ENCODE measurements around the gene RETREG1.

DNA sequence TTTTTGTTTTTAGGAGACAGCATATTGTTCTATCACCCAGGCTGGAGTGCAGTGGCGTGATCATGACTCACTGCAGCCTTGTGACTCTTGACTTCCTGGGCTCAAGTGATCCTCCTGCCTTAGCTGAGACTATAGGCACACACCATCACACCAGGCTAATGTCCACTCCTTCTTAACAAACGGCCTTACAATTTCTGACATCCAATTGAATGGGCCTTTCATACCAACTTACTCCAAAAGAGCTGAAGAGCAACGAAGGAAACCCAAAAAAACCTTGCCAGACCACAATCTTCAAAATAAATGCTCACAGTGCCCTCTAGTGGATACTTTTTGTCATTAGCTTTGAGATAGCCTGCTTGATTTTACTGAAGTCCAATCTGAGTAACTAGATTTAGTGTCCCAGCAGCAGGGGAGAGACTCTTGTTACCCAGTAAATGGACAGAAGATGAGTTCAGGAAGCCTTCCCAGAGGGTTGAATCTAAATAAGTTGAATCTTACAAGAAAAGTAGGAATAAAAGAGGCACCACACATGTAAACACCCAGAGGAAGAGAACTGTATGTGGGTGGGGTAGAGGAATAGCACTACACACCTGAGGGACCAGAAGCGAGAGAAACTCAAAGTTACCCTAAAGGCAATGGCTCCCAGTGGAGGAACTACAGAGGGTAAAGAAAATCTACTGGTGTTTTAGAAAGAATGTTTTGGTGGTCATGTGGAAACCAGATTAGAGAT is 160.5 kb downstream of the RETREG1 start:
- TF ChIP-seq, protein P1, sequence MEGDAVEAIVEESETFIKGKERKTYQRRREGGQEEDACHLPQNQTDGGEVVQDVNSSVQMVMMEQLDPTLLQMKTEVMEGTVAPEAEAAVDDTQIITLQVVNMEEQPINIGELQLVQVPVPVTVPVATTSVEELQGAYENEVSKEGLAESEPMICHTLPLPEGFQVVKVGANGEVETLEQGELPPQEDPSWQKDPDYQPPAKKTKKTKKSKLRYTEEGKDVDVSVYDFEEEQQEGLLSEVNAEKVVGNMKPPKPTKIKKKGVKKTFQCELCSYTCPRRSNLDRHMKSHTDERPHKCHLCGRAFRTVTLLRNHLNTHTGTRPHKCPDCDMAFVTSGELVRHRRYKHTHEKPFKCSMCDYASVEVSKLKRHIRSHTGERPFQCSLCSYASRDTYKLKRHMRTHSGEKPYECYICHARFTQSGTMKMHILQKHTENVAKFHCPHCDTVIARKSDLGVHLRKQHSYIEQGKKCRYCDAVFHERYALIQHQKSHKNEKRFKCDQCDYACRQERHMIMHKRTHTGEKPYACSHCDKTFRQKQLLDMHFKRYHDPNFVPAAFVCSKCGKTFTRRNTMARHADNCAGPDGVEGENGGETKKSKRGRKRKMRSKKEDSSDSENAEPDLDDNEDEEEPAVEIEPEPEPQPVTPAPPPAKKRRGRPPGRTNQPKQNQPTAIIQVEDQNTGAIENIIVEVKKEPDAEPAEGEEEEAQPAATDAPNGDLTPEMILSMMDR (IDR thresholded peaks at IDR 0.05; ENCODE audit: borderline replicate concordance, extremely low read depth, low read length, poor library complexity, severe bottlenecking) = peak; percentile 80
- TF ChIP-seq EZH2 (IDR thresholded peaks at IDR 0.05; ENCODE audit: borderline replicate concordance, low read depth, low read length, severe bottlenecking) = no peak
